ENCODE measurements around the gene PIK3AP1. TPM values are rescaled to one million over a fixed set of nuclear protein-coding genes. Genes with fewer than 3 reads are reported as not detected.

The PIK3AP1 gene
- total and polyA plus RNA-seq, 10 of the 15 experiments (the other 5 are each of a cell fraction or from before 2014, with no cell fraction given), result 26.2 to 306 (median 119) TPM

DNA sequence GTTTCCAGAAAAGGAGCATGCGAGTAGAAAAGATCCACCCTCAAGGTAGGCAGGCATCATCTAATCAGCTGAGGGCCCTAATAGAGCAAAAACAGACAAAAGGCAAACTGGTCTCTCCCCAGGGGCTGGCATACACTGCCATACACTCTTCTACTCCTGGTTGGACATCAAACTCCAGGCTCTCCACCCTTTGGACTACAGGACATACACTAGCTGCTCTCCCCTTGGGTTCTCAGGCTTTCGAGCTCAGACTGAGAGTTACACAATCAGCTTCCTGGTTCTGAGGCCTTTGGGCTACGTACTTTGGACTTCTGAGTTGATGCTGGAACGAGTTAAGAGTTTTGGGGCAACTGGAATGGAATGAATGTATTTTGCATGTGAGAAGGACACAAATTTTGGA, 82.6 kb downstream of the PIK3AP1 start:
- ChIA-PET POLR2A (no interaction called here), SMC1A (ENCODE audit: uncharacterized antibody, unreplicated experiment) (interaction anchor here (1.0 to 7.2 kb wide), 4 partner anchors 57 to 108 kb away, joined by 3 to 95 read pairs (median 56); no protein-coding TSS in a partner anchor), CTCF (interaction anchor here (1.3 to 7.3 kb wide), 3 partner anchors 107 to 126 kb away, joined by 3 to 64 read pairs (median 34); no protein-coding TSS in a partner anchor), RAD21 (ENCODE audit: unreplicated experiment) (interaction anchor here (7.1 kb wide), 1 partner anchor 80 kb away, joined by 60 read pairs; no protein-coding TSS in a partner anchor)
- no peak for ATAC-seq
- H3K79me2 ChIP-seq (ENCODE audit: control insufficient read depth, insufficient read depth, low read length), result no peaks in the 10 kb centered on the region
- H3K27ac ChIP-seq (ENCODE audit: control insufficient read depth, insufficient read depth), result no peak overlapping the region
- no peak overlapping the region for H3K4me3 ChIP-seq
- no peak overlapping the region for H3K9ac ChIP-seq (ENCODE audit: control insufficient read depth, insufficient read depth, low read length)
- WGBS (ENCODE audit: insufficient coverage, insufficient replicate concordance, low lambda C conversion rate, missing lambda C conversion rate), result 82% methylated on average over 4 of the region's 4 CpGs
- in situ Hi-C loops (cut with MboI), result no loop called here
- peaks cover 10 to 11% of the 10 kb centered on the region in 2 experiments for H3K36me3 ChIP-seq (ENCODE audit: control insufficient read depth in 2 of 2, insufficient read depth in 2 of 2, low read length in 1 of 2)
- no peaks in the 10 kb centered on the region for H3K9me3 ChIP-seq (replicated peaks; ENCODE audit: control insufficient read depth, insufficient read depth, low read length)
- no peak for FAIRE-seq
- H3K4me2 ChIP-seq (ENCODE audit: control insufficient read depth, insufficient read depth), result no peak overlapping the region
- intact Hi-C loops (cut with micrococcal nuclease; ENCODE audit: unreplicated experiment), result no loop called here
- no peak overlapping the region for H2AFZ ChIP-seq (ENCODE audit: control insufficient read depth, low read depth, low read length)
- H4K20me1 ChIP-seq (ENCODE audit: control insufficient read depth, insufficient read depth), result no peaks in the 10 kb centered on the region
- DNase-seq (ENCODE audit: low read depth, low spot score), result no peak
- TF ChIP-seq BMI1 (IDR thresholded peaks at IDR 0.05; ENCODE audit: borderline replicate concordance), result no peak
- no peak for TF ChIP-seq SUZ12 (IDR thresholded peaks at IDR 0.05; ENCODE audit: unreplicated experiment)
- TF ChIP-seq, protein P1, sequence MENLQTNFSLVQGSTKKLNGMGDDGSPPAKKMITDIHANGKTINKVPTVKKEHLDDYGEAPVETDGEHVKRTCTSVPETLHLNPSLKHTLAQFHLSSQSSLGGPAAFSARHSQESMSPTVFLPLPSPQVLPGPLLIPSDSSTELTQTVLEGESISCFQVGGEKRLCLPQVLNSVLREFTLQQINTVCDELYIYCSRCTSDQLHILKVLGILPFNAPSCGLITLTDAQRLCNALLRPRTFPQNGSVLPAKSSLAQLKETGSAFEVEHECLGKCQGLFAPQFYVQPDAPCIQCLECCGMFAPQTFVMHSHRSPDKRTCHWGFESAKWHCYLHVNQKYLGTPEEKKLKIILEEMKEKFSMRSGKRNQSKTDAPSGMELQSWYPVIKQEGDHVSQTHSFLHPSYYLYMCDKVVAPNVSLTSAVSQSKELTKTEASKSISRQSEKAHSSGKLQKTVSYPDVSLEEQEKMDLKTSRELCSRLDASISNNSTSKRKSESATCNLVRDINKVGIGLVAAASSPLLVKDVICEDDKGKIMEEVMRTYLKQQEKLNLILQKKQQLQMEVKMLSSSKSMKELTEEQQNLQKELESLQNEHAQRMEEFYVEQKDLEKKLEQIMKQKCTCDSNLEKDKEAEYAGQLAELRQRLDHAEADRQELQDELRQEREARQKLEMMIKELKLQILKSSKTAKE (IDR thresholded peaks at IDR 0.05; ENCODE audit: low read depth, poor library complexity, severe bottlenecking), result no peak
- TF ChIP-seq SMAD5 (IDR thresholded peaks at IDR 0.05; ENCODE audit: low read depth), result no peak
- no peak for TF ChIP-seq GATAD2B (conservative IDR thresholded peaks at IDR 0.05; ENCODE audit: low read depth)
- no peak for TF ChIP-seq POLR2AphosphoS2 (IDR thresholded peaks at IDR 0.05; ENCODE audit: low read depth, low read length)
- no peak for TF ChIP-seq NR2C2 (IDR thresholded peaks at IDR 0.05; ENCODE audit: borderline replicate concordance, control insufficient read depth, insufficient read length, low read depth)
- no peak for TF ChIP-seq EED (IDR thresholded peaks at IDR 0.05; ENCODE audit: low read depth)
- no peak for TF ChIP-seq ASH2L (IDR thresholded peaks at IDR 0.05; ENCODE audit: borderline replicate concordance, low read depth)
- TF ChIP-seq STAT1 (conservative IDR thresholded peaks at IDR 0.05), result no peak
- peaks cover 5% of the 10 kb centered on the region for H3K4me1 ChIP-seq (ENCODE audit: control insufficient read depth, insufficient read depth, low read length)
- BruUV-seq (replicated peaks), result no TSS peak
- H3K27me3 ChIP-seq (replicated peaks in 1 of 2; ENCODE audit: control insufficient read depth in 2 of 2, insufficient read depth in 2 of 2, low read length in 1 of 2), result no peaks in the 10 kb centered on the region

Measured in GM12878 (cell line).